GM04504 (cell line): ENCODE results near the gene PGM2L1.
"Not testable (repeated sequence)": the region's sequence is repeated elsewhere in the genome, so short reads cannot be mapped to it uniquely, and the experiment has no call there.

Experiments used
- DNase-seq: peaks from one replicate; pipeline ENCODE4 v3.0.0-alpha.2; 2012; ENCODE audit warnings: low read depth

Gene PGM2L1

DNA sequence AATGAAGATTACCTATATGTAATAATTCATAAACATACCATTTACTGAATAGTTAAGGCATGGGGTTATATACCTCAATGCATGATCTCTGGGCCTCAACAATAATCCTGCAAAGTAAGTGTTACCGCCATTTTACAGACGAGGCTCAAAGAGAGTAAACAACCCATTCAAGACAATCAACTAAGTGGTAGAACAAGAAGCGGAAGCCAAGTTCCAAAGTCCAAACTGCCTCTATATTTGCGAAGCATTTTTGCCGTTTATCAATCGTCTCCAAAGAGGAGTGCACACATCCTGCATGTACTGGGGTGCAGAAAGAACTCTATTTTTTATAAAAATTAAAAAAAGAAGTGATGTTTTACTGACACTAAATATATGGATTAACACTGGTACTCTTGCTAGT, 59.3 kb downstream of the PGM2L1 start:
- no peak for DNase-seq

DNA sequence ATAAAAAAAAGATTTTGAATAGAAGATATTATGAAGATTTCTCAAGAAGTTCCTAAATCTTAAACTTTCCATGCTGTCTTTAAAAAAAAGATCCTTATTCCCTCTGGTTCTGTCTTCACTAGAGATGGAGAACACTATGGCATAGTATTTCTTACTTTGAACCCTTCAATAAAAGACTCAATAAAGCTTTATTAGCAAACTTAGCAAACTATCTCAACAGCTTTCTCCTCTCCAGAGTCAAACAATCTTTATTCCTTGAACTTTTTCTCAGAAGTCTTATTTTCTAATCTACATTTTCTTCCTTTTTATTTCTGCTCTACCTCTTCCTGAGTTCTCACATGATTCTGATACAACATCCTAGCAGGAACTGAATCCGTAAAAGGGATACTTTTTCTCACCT, 65.0 kb downstream of the PGM2L1 start:
- DNase-seq = no peak

- no peak for DNase-seq
Observed at GRCh38 chr11:74332291-74332690, 65.9 kb downstream of the PGM2L1 start.

DNA sequence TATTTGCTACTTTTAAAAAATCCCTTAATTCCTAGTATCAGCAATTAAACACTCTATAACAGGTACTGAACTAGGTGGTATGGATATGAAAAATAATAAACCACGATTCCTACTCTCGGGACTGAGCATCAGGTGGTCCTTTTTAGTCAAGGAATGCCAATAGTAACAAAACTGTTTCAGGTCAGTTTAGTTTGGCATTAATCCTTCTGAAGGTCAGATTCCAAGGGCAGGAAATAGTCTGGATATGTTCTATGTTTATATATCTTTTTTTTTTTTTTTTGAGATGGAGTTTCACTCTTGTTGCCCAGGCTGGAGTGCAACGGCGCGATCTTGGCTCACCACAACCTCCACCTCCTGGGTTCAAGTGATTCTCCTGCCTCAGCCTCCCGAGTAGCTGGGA, 67.2 kb downstream of the PGM2L1 start:
- not testable (repeated sequence) for DNase-seq

- DNase-seq = no peak
Observed at GRCh38 chr11:74330075-74330858, 68.0 kb downstream of the PGM2L1 start.

DNA sequence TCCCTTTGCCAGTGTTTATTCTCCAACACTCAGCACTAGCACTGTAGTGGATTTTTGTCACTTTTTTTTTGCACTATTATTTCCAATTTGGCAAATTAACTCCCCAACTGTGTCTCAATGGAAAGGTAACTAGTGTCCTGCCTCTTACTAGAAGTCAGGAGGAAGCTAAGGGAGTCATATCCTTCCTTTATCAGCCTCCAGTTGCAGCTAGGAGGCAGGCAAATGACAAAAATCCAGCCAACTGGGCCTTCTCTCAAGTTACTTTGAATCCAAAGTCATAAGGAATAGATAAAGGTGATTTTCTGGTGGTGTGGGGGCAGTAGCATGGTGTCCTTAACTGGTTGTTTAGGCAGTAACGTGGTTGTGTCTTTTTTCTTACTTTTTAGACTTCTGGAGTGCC, 71.2 kb downstream of the PGM2L1 start:
- DNase-seq = no peak

DNA sequence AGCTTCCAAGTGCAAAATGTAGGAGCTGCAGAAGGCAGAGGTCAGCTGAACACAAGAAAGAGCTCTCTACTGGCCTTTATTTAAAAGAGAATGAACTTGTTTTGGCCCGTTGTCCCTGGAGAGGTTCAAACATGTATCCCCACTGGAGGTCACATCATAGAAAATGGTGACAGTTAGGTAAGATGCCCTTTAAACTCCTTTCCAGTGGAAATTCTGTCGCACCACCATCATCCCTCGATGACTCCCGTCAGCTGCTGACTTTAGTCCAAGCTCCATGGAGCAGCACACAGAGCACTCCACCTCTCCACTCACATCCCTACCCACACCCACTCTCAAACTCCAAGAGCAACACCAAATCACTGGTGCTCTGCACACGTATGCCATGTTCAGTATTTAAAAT, 71.6 kb downstream of the PGM2L1 start:
- no peak for DNase-seq

DNA sequence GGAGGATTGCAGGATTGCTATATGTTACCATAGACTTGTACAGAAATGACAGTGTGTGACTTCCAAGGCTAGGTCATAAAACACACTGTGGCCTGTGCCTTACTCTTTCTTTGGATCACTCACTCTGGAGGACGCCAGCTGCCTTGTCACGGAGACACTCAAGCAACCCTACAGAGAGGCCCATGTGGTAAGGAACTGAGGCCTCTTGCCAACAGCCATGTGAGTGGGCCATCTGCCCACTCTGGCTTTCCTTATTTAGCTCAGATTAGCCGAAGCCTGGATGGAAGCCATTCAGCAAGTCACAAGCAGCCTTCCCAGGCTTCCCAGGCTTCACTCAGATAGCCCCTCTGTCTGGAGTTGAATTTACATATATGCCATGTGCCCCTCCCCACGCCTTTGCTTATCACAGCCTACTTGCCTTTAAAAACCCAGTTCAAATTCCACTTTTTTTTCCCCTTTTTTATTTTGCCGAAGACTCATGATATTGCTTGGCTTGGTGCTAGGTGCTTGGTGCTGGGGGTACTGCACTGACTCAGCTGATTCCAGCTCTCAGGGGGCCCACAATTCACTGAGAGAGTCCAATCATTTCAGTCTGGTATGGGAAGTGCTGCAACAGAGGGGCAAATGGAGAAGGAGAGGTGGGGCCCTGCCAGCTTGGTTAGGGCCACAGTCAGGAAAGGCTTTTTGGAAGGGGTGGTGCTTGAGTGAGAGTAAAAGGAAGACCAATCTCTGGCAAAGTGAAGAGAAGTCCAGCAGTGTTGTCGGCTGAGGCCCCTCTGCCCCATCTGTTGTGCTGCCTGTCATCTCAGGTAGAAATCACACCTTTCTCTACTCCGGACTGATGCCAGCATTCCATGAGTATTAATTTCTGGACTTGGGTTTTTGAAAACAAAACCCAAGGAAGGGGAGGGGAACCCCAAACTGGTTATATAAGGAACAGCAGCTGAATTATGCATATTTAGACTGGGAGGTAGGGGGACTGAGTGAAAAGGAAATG, 72.3 kb downstream of the PGM2L1 start:
- DNase-seq = peak; percentile 97

- no peak for DNase-seq
Observed at GRCh38 chr11:74322667-74323066, 75.6 kb downstream of the PGM2L1 start.

- DNase-seq = no peak
Observed at GRCh38 chr11:74321487-74322188, 76.6 kb downstream of the PGM2L1 start.

- DNase-seq = no peak
Observed at GRCh38 chr11:74320538-74320937, 77.7 kb downstream of the PGM2L1 start.

GRCh38 chr11:74319139-74319816, 79.0 kb downstream of the PGM2L1 start:
- peak; percentile 84 for DNase-seq

DNA sequence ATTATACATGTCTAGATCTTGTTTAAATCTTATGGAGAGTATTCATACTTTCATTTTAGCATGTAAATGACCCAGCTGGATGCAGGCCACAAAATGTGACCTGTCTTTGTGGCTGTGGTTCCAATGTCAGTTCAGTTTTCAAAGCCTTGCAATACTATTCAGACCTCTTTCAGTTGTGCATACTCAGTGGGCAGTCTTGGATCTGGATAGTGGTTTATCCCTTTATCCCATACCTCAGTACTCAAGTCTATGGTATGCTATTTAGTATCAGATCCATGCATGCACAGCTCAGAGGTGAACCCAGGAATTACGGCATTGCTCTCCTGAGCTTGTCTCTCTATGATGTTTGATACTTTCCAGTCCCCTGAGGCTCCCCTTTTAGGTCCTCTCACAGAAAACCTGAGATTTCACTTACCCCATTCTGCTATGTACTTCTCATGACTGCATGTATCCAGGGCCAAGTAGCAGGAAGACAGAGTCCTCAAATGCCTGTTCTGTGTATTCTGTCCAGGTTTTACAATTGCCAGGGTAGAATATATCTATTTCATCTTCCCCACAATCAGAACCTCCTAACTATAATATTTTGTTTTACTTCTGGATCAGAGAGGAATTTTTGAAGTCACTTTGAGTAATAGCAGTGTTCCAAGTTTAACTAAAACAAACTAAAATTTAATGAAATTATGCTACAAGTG, 79.8 kb downstream of the PGM2L1 start:
- DNase-seq = no peak

- no peak for DNase-seq
Observed at GRCh38 chr11:74316772-74317505, 81.3 kb downstream of the PGM2L1 start.

DNA sequence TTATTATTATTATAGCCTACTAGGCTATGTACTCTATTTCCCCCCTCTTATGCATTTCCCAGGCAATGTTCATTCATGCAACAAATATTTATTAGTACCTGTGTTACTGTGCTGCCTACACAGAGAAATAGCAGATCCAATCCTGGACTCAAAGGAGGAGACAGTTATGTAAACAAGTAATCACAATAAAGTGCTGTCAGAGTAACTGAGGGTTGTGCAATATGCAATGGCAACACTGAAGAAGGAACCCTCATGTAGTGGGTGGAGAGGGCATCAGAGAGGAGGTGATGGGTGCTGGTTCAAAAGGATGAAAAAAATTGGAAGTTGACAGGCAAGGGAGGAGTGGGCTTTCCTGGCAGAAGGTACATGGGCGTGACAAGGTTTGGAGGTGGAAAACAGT, 85.9 kb downstream of the PGM2L1 start:
- no peak for DNase-seq

GRCh38 chr11:74311352-74311926, 86.8 kb downstream of the PGM2L1 start, which contains the start of gene P4HA3:
TSS of gene P4HA3 (minus strand) at chr11:74311640. CDS start at chr11:74311611, 29 bp downstream.
- no peak for DNase-seq

- DNase-seq = no peak
Observed at GRCh38 chr11:74310857-74311256, 87.4 kb downstream of the PGM2L1 start.

- no peak for DNase-seq
Observed at GRCh38 chr11:74307434-74307833, 90.8 kb downstream of the PGM2L1 start.

- no peak for DNase-seq
Observed at GRCh38 chr11:74306435-74307175, 91.6 kb downstream of the PGM2L1 start.
